SK-N-MC (cell line): ENCODE results near the gene SLC25A15.

Experiments
- EZH2 ChIP-seq: fragments of 200-600 bp; sonication (generic); IDR thresholded peaks from one replicate; pipeline ENCODE4 v1.6.1; 2017; ENCODE audit warnings: antibody characterized with exemption
- POLR2AphosphoS5 ChIP-seq: IDR thresholded peaks from 2 replicates; pipeline ENCODE4 v1.6.1; 2012; ENCODE audit warnings: mild to moderate bottlenecking, low read depth, low read length, borderline replicate concordance

DNA sequence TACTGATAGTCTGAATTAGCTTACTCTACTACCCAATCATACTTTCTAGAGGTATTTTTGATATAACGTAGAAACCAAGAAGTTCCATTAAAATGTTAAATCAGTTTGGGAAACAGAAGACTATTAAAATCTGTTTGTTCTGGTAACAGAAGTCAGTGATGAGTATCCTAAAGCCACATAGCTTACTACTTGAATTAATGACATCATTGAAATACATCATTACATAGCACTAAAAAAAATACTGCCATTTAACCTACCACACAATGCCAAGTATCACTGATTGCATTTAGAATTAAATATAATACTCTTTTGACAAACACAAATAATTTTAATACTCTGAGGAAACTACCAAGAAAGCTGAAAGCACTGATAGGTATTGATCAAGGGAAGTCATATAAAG is 23.8 kb upstream of the SLC25A15 start:
- TF ChIP-seq EZH2 = no peak
- no peak for TF ChIP-seq POLR2AphosphoS5
